Stomach smooth muscle (tissue), 2 donors: Measurements from ENCODE around the gene OR52I2.

ENCODE experiments used
- H3K27ac ChIP-seq: one replicate; pipeline ENCODE4 v1.7.0; 2013; ENCODE audit warnings: mild to moderate bottlenecking, low read length, inconsistent platforms
- H3K27me3 ChIP-seq, 2 donors: one replicate each; pipeline ENCODE4 v1.7.0; 2013; ENCODE audit warnings: low read length in 2 of 2; ENCODE audit not compliant: insufficient read depth in 2 of 2, control insufficient read depth in 1 of 2
- H3K36me3 ChIP-seq, 2 donors: one replicate each; pipeline ENCODE4 v1.7.0; 2013; ENCODE audit warnings: low read length in 2 of 2; ENCODE audit not compliant: control insufficient read depth in 2 of 2, insufficient read depth in 2 of 2
- H3K4me1 ChIP-seq: one replicate; pipeline ENCODE4 v1.7.0; 2013; ENCODE audit warnings: low read length; ENCODE audit not compliant: control insufficient read depth, insufficient read depth
- H3K4me3 ChIP-seq, 2 donors: one replicate each; pipeline ENCODE4 v1.7.0; 2013; ENCODE audit warnings: low read length in 2 of 2
- H3K9ac ChIP-seq, 2 donors: one replicate each; pipeline ENCODE4 v1.7.0; 2013; ENCODE audit warnings: low read length in 2 of 2, mild to moderate bottlenecking in 1 of 2
- H3K9me3 ChIP-seq, 2 donors: one replicate each; pipeline ENCODE4 v1.7.0; 2013; ENCODE audit warnings: low read length in 2 of 2; ENCODE audit not compliant: control insufficient read depth in 2 of 2
- donor health status: healthy.
- donor health status: Pancreatic carcinoma.

Gene OR52I2

DNA sequence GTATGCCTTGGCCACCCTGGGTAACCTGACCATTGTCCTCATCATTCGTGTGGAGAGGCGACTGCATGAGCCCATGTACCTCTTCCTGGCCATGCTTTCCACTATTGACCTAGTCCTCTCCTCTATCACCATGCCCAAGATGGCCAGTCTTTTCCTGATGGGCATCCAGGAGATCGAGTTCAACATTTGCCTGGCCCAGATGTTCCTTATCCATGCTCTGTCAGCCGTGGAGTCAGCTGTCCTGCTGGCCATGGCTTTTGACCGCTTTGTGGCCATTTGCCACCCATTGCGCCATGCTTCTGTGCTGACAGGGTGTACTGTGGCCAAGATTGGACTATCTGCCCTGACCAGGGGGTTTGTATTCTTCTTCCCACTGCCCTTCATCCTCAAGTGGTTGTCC is 58.4 kb downstream of the OR52I2 start:
- H3K27ac ChIP-seq = no peak overlapping the region
- H3K9ac ChIP-seq = no peak overlapping the region
- no peaks in the 10 kb centered on the region for H3K36me3 ChIP-seq
- H3K4me1 ChIP-seq = peaks cover 9% of the 10 kb centered on the region
- H3K9me3 ChIP-seq = no peaks in the 10 kb centered on the region
- no peak overlapping the region for H3K4me3 ChIP-seq
- peaks cover 0 to 3% of the 10 kb centered on the region in 2 donors for H3K27me3 ChIP-seq

- Histone ChIP-seq H3K9me3 (no peaks in the 10 kb centered on the region), H3K9ac (no peak overlapping the region), H3K27me3 (peaks cover 0 to 3% of the 10 kb centered on the region in 2 donors), H3K36me3 (no peaks in the 10 kb centered on the region), H3K27ac (no peak overlapping the region), H3K4me1 (peaks cover 19% of the 10 kb centered on the region), H3K4me3 (no peak overlapping the region)
Observed at GRCh38 chr11:4641501-4641900, 60.0 kb downstream of the OR52I2 start.

DNA sequence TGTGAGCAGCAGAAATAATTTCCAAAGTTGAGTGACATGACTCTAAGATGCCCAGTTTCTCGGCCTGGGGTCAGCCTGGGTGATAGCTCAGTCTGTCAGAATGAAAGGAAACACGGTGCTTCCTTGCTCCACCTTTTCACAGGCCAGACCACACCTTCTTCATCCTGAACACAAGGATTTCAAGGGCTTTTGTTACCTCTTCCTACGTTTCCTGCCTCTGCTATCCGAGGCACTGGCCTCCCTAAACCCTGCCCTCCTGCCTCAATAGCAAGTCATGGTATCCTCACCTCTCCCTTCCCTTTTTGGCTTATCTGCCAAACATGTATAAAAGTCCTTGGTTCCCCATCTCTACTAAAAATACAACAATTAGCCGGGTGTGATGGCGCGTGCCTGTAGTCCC is 60.5 kb downstream of the OR52I2 start:
- Histone ChIP-seq H3K36me3 (no peaks in the 10 kb centered on the region), H3K27ac (no peak overlapping the region)

More for the DNA sequence above, 60.5 kb downstream of the OR52I2 start:
- Histone ChIP-seq H3K9me3 (no peaks in the 10 kb centered on the region), H3K9ac (no peak overlapping the region), H3K4me3 (no peak overlapping the region), H3K27me3 (peaks cover 0 to 3% of the 10 kb centered on the region in 2 donors), H3K4me1 (peaks cover 23% of the 10 kb centered on the region)
